ENCODE results near the gene MNAT1.

The MNAT1 gene

GRCh38 chr14:60786905-60787304 lies 52.3 kb downstream of the MNAT1 start:
- H3K4me3 ChIP-seq (ENCODE audit: low read depth, low read length) = no peak overlapping the region
- TF ChIP-seq CTCF (IDR thresholded peaks at IDR 0.05; ENCODE audit: borderline replicate concordance, insufficient read depth, low read depth, low read length) = no peak

- TF ChIP-seq CTCF (IDR thresholded peaks at IDR 0.05; ENCODE audit: borderline replicate concordance, insufficient read depth, low read depth, low read length) = no peak
- H3K4me3 ChIP-seq (ENCODE audit: low read depth, low read length) = no peak overlapping the region
These were observed 55.1 kb downstream of the MNAT1 start for GRCh38 chr14:60789656-60790055.

GRCh38 chr14:60790850-60791249 lies 56.3 kb downstream of the MNAT1 start:
- no peak overlapping the region for H3K4me3 ChIP-seq (ENCODE audit: low read depth, low read length)
- TF ChIP-seq CTCF (IDR thresholded peaks at IDR 0.05; ENCODE audit: borderline replicate concordance, insufficient read depth, low read depth, low read length) = no peak

- H3K4me3 ChIP-seq (ENCODE audit: low read depth, low read length) = no peak overlapping the region
- TF ChIP-seq CTCF (IDR thresholded peaks at IDR 0.05; ENCODE audit: borderline replicate concordance, insufficient read depth, low read depth, low read length) = no peak
These were observed 61.9 kb downstream of the MNAT1 start for GRCh38 chr14:60796434-60796833.

GRCh38 chr14:60800409-60800808 lies 65.8 kb downstream of the MNAT1 start:
- TF ChIP-seq CTCF (IDR thresholded peaks at IDR 0.05; ENCODE audit: borderline replicate concordance, insufficient read depth, low read depth, low read length) = no peak
- no peak overlapping the region for H3K4me3 ChIP-seq (ENCODE audit: low read depth, low read length)

GRCh38 chr14:60803871-60804270 lies 69.3 kb downstream of the MNAT1 start:
- TF ChIP-seq CTCF (IDR thresholded peaks at IDR 0.05; ENCODE audit: borderline replicate concordance, insufficient read depth, low read depth, low read length) = no peak
- H3K4me3 ChIP-seq (ENCODE audit: low read depth, low read length) = no peak overlapping the region

- H3K4me3 ChIP-seq (ENCODE audit: low read depth, low read length) = no peak overlapping the region
- TF ChIP-seq CTCF (IDR thresholded peaks at IDR 0.05; ENCODE audit: borderline replicate concordance, insufficient read depth, low read depth, low read length) = no peak
These were observed 71.4 kb downstream of the MNAT1 start for GRCh38 chr14:60805841-60806430.
